M059J (cell line): ENCODE data around the gene GATAD2A. TPM values are rescaled to one million over a fixed set of nuclear protein-coding genes. Genes with fewer than 3 reads are reported as not detected.
"Not testable (repeated sequence)": the region's sequence is repeated elsewhere in the genome, so short reads cannot be mapped to it uniquely, and the experiment has no call there.

Experiments used
- DNase-seq: peaks from one replicate; pipeline ENCODE4 v3.0.0-alpha.2; 2012; ENCODE audit warnings: low read depth
- total RNA-seq: library from RNA; depleted of rRNA; stranded (reverse); fragments of >200 nt; shearing (Covaris generic); gene quantifications from 2 replicates; pipeline ENCODE4 v1.2.3, GENCODE V29; 2014

GATAD2A gene
- total RNA-seq, 1 experiment from 2014 or later: 48.7 TPM

GRCh38 chr19:19464339-19465098 is 59.0 kb downstream of the GATAD2A start:
- DNase-seq: no peak

GRCh38 chr19:19465436-19466070 is 60.1 kb downstream of the GATAD2A start:
- no peak for DNase-seq

GRCh38 chr19:19466201-19466600 is 60.7 kb downstream of the GATAD2A start:
- no peak for DNase-seq

- peak; percentile 34 for DNase-seq
Observed at GRCh38 chr19:19468424-19469050, 63.1 kb downstream of the GATAD2A start.

GRCh38 chr19:19470579-19470978 is 65.1 kb downstream of the GATAD2A start:
- no peak for DNase-seq

GRCh38 chr19:19471682-19472081 is 66.2 kb downstream of the GATAD2A start:
- DNase-seq: no peak

- DNase-seq: not testable (repeated sequence)
Observed at GRCh38 chr19:19472106-19472505, 66.6 kb downstream of the GATAD2A start.

- no peak for DNase-seq
Observed at GRCh38 chr19:19475015-19475765, 69.7 kb downstream of the GATAD2A start.

- no peak for DNase-seq
Observed at GRCh38 chr19:19475849-19476828, 70.7 kb downstream of the GATAD2A start.

- no peak for DNase-seq
Observed at GRCh38 chr19:19477705-19478383, 72.4 kb downstream of the GATAD2A start.

- peak; percentile 34 for DNase-seq
Observed at GRCh38 chr19:19480688-19481087, 75.2 kb downstream of the GATAD2A start.

GRCh38 chr19:19482809-19483596 is 77.5 kb downstream of the GATAD2A start:
- no peak for DNase-seq

GRCh38 chr19:19485161-19485997 is 79.9 kb downstream of the GATAD2A start:
- DNase-seq: no peak

GRCh38 chr19:19485998-19486290 is 80.5 kb downstream of the GATAD2A start:
- DNase-seq: no peak

GRCh38 chr19:19486343-19487076 is 81.0 kb downstream of the GATAD2A start:
- DNase-seq: no peak

- DNase-seq: no peak
Observed at GRCh38 chr19:19487077-19487949, 81.8 kb downstream of the GATAD2A start.
